Stomach (tissue), 9 donors: Measurements from ENCODE around the gene EEF1A2. TPM values are rescaled to one million over a fixed set of nuclear protein-coding genes. Genes with fewer than 3 reads are reported as not detected.
"Not testable (repeated sequence)": the region's sequence is repeated elsewhere in the genome, so short reads cannot be mapped to it uniquely, and the experiment has no call there.

Source experiments
- DNase-seq, 2 donors: peaks; one replicate each; pipeline versions ENCODE4 v3.0.0 to v3.0.0-alpha.2; 2013 to 2019
- H3K27ac ChIP-seq, 5 donors: fragments of 200-600 bp in 4 of 5; sonication (generic) in 4 of 5; one replicate each; pipeline ENCODE4 v1.5.1; 2013 to 2019; ENCODE audit warnings: mild to moderate bottlenecking in 1 of 5, moderate library complexity in 1 of 5
- H3K27me3 ChIP-seq, 3 donors: fragments of 200-600 bp; sonication (generic); one replicate each; pipeline ENCODE4 v1.5.1; 2017 to 2019; ENCODE audit warnings: mixed run types in 1 of 3
- H3K36me3 ChIP-seq, 4 donors: fragments of 200-600 bp; sonication (generic); 1 replicate in 3 of 4; 2 replicates in 1 of 4; pipeline ENCODE4 v1.5.1; 2016 to 2019
- H3K4me1 ChIP-seq, 4 donors: fragments of 200-600 bp; sonication (generic); one replicate each; pipeline ENCODE4 v1.5.1; 2016 to 2019
- H3K4me3 ChIP-seq, 4 donors: fragments of 200-600 bp; sonication (generic) in 3 of 4; one replicate each; pipeline ENCODE4 v1.5.1; 2016 to 2019; ENCODE audit warnings: mild to moderate bottlenecking in 1 of 4
- H3K9me3 ChIP-seq, 4 donors: fragments of 200-600 bp; sonication (generic); one replicate each; pipeline ENCODE4 v1.5.1; 2016 to 2019
- CTCF ChIP-seq, 7 experiments: fragments of 450-650 bp in 4 of 7; fragments of 200-600 bp in 3 of 7; sonication (generic) in 3 of 7; IDR thresholded peaks; one replicate each; pipeline ENCODE4 v1.5.1; 2016 to 2019; ENCODE audit warnings: antibody characterized with exemption in 7 of 7, control low read depth in 2 of 7, mild to moderate bottlenecking in 1 of 7
- EP300 ChIP-seq: sonication (generic); formaldehyde crosslinking; IDR thresholded peaks from one replicate; pipeline ENCODE4 v1.6.1; 2017; ENCODE audit warnings: antibody characterized with exemption
- POLR2A ChIP-seq, 4 donors: fragments of 450-650 bp; IDR thresholded peaks; one replicate each; pipeline ENCODE4 v1.6.1; 2016; ENCODE audit warnings: antibody characterized with exemption in 4 of 4, control low read depth in 2 of 4, mild to moderate bottlenecking in 1 of 4, moderate library complexity in 1 of 4
- POLR2AphosphoS5 ChIP-seq, 3 donors: sonication (generic); formaldehyde crosslinking; IDR thresholded peaks; one replicate each; pipeline ENCODE4 v1.6.1; 2016; ENCODE audit warnings: antibody characterized with exemption in 3 of 3
- WGBS, 5 donors: extraction: QIAGEN DNeasy Blood & Tissue Kit in 3 of 5; methylation state at CpG; one replicate each; pipeline versions ENCODE4 v1.1.5 to v1.1.7; 2013 to 2018; 5-methylcytosine and 5-hydroxymethylcytosine counted together
- intact Hi-C: fragments of 100-400 bp; cut with DNase I; formaldehyde crosslinking; loops from one replicate; pipeline ENCODE4 v1.15.1; 2023; ENCODE audit warnings: low total_unique reads
- polyA plus RNA-seq, 3 donors: library from polyadenylated mRNA; stranded (reverse); fragments of 200-250 nt; gene quantifications; one replicate each; pipeline ENCODE4 v1.2.3, GENCODE V29; 2013
- total RNA-seq, 5 donors: library from RNA; depleted of rRNA; stranded (reverse); fragments of >200 nt; gene quantifications; one replicate each; pipeline versions ENCODE4 v1.1.0 to v1.2.3, GENCODE V29; 2014 to 2016
- donor health status: healthy with polysubstance abuse.
- donor health status: Bipolar disorder and iron deficiency.
- donor health status: healthy.

The EEF1A2 gene
- total and polyA plus RNA-seq, 8 donors = 0.58 to 64.8 (median 23.8) TPM; not detected in 1

GRCh38 chr20:63518351-63518861, 19.5 kb upstream of the EEF1A2 start:
- Histone ChIP-seq H3K36me3 (peaks cover 0 to 16% (median 10%) of the 10 kb centered on the region in 4 donors), H3K4me3 (no peak overlapping the region), H3K9me3 (peaks cover 0 to 4% (median 0%) of the 10 kb centered on the region in 4 donors), H3K4me1 (peaks cover 20 to 42% (median 40%) of the 10 kb centered on the region in 4 donors), H3K27me3 (peaks cover 0 to 2% (median 0%) of the 10 kb centered on the region in 3 donors), H3K27ac (no peak overlapping the region)
- intact Hi-C loops = no loop called here
- TF ChIP-seq POLR2A (IDR thresholded peaks at IDR 0.05) = no peak
- no peak for TF ChIP-seq EP300
- TF ChIP-seq CTCF (IDR thresholded peaks at IDR 0.05) = no peak
- TF ChIP-seq POLR2AphosphoS5 (IDR thresholded peaks at IDR 0.05) = no peak
- DNase-seq = peak in 1 of 2 donors; percentile 25
- WGBS, 5 donors = 81 to 92% (median 88%) methylated on average over 14 to 20 of the region's 20 CpGs

GRCh38 chr20:63517376-63518309, 18.8 kb upstream of the EEF1A2 start:
- peak in 1 of 2 donors; percentile 7 for DNase-seq
- H3K36me3 ChIP-seq = peaks cover 0 to 8% (median 3%) of the 10 kb centered on the region in 4 donors
- H3K27me3 ChIP-seq = peaks cover 0 to 10% (median 0%) of the 10 kb centered on the region in 3 donors
- 89 to 95% (median 91%) methylated on average over 26 to 32 of the region's 32 CpGs for WGBS, 5 donors
- H3K9me3 ChIP-seq = no peaks in the 10 kb centered on the region
- peaks cover 18 to 34% (median 32%) of the 10 kb centered on the region in 4 donors for H3K4me1 ChIP-seq
- intact Hi-C loops = no loop called here
- H3K4me3 ChIP-seq = no peak overlapping the region
- no peak overlapping the region for H3K27ac ChIP-seq
- TF ChIP-seq EP300 (no peak), POLR2A (IDR thresholded peaks at IDR 0.05) (no peak), CTCF (IDR thresholded peaks at IDR 0.05) (no peak), POLR2AphosphoS5 (IDR thresholded peaks at IDR 0.05) (no peak)

DNA sequence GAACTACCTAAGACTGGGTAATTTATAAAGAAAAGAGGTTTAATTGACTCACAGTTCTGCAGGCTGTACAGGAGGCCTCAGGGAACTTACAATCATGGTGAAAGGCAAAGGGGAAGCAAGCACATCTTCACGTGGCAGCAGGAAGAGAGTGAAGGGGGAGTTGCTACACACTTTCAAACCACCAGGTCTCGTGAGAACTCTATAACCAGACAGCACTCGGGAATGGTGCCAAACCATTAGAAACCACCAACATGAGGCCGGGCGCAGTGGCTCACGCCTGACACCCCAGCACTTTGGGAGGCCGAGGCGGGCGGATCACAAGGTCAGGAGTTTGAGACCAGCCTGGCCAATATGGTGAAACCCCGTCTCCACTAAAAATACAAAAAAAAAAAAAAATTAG, 15.6 kb upstream of the EEF1A2 start:
- DNase-seq, H3K36me3 ChIP-seq, H3K27ac ChIP-seq, H3K9me3 ChIP-seq, H3K4me3 ChIP-seq, intact Hi-C loops: not testable (repeated sequence)
- WGBS, 5 donors = 67 to 76% (median 73%) methylated on average over 9 to 10 of the region's 10 CpGs
- Histone ChIP-seq H3K4me1 (peaks cover 3 to 14% (median 8%) of the 10 kb centered on the region in 4 donors), H3K27me3 (peaks cover 0 to 38% (median 2%) of the 10 kb centered on the region in 3 donors)

- Histone ChIP-seq H3K4me1 (peaks cover 0 to under 1% (median 0%) of the 10 kb centered on the region in 4 donors), H3K27me3 (peaks cover 2 to 47% (median 7%) of the 10 kb centered on the region in 3 donors), H3K4me3 (no peak overlapping the region), H3K9me3 (no peaks in the 10 kb centered on the region), H3K36me3 (no peaks in the 10 kb centered on the region), H3K27ac (no peak overlapping the region)
- DNase-seq = no peak
- intact Hi-C loops = no loop called here
- WGBS, 5 donors = 75 to 95% (median 92%) methylated on average over 3 of the region's 3 CpGs
- TF ChIP-seq POLR2AphosphoS5 (IDR thresholded peaks at IDR 0.05) = no peak
- no peak for TF ChIP-seq POLR2A (IDR thresholded peaks at IDR 0.05)
- TF ChIP-seq EP300 = no peak
- TF ChIP-seq CTCF (IDR thresholded peaks at IDR 0.05) = no peak
Observed at GRCh38 chr20:63513207-63513606, 14.3 kb upstream of the EEF1A2 start.
